Stomach (tissue), 9 donors: ENCODE results near the gene KCTD16. TPM values are rescaled to one million over a fixed set of nuclear protein-coding genes. Genes with fewer than 3 reads are reported as not detected.

Experiments
- DNase-seq, 2 donors: peaks; one replicate each; pipeline versions ENCODE4 v3.0.0 to v3.0.0-alpha.2; 2013 to 2019
- H3K27ac ChIP-seq, 5 donors: fragments of 200-600 bp in 4 of 5; sonication (generic) in 4 of 5; one replicate each; pipeline ENCODE4 v1.5.1; 2013 to 2019; ENCODE audit warnings: mild to moderate bottlenecking in 1 of 5, moderate library complexity in 1 of 5
- H3K27me3 ChIP-seq, 3 donors: fragments of 200-600 bp; sonication (generic); one replicate each; pipeline ENCODE4 v1.5.1; 2017 to 2019; ENCODE audit warnings: mixed run types in 1 of 3
- H3K36me3 ChIP-seq, 4 donors: fragments of 200-600 bp; sonication (generic); 1 replicate in 3 of 4; 2 replicates in 1 of 4; pipeline ENCODE4 v1.5.1; 2016 to 2019
- H3K4me1 ChIP-seq, 4 donors: fragments of 200-600 bp; sonication (generic); one replicate each; pipeline ENCODE4 v1.5.1; 2016 to 2019
- H3K4me3 ChIP-seq, 4 donors: fragments of 200-600 bp; sonication (generic) in 3 of 4; one replicate each; pipeline ENCODE4 v1.5.1; 2016 to 2019; ENCODE audit warnings: mild to moderate bottlenecking in 1 of 4
- H3K9me3 ChIP-seq, 4 donors: fragments of 200-600 bp; sonication (generic); one replicate each; pipeline ENCODE4 v1.5.1; 2016 to 2019
- EP300 ChIP-seq: sonication (generic); formaldehyde crosslinking; IDR thresholded peaks from one replicate; pipeline ENCODE4 v1.6.1; 2017; ENCODE audit warnings: antibody characterized with exemption
- POLR2A ChIP-seq, 4 donors: fragments of 450-650 bp; IDR thresholded peaks; one replicate each; pipeline ENCODE4 v1.6.1; 2016; ENCODE audit warnings: antibody characterized with exemption in 4 of 4, control low read depth in 2 of 4, mild to moderate bottlenecking in 1 of 4, moderate library complexity in 1 of 4
- POLR2AphosphoS5 ChIP-seq, 3 donors: sonication (generic); formaldehyde crosslinking; IDR thresholded peaks; one replicate each; pipeline ENCODE4 v1.6.1; 2016; ENCODE audit warnings: antibody characterized with exemption in 3 of 3
- WGBS, 5 donors: extraction: QIAGEN DNeasy Blood & Tissue Kit in 3 of 5; methylation state at CpG; one replicate each; pipeline versions ENCODE4 v1.1.5 to v1.1.7; 2013 to 2018; 5-methylcytosine and 5-hydroxymethylcytosine counted together
- intact Hi-C: fragments of 100-400 bp; cut with DNase I; formaldehyde crosslinking; loops from one replicate; pipeline ENCODE4 v1.15.1; 2023; ENCODE audit warnings: low total_unique reads
- polyA plus RNA-seq, 3 donors: library from polyadenylated mRNA; stranded (reverse); fragments of 200-250 nt; gene quantifications; one replicate each; pipeline ENCODE4 v1.2.3, GENCODE V29; 2013
- total RNA-seq, 5 donors: library from RNA; depleted of rRNA; stranded (reverse); fragments of >200 nt; gene quantifications; one replicate each; pipeline versions ENCODE4 v1.1.0 to v1.2.3, GENCODE V29; 2014 to 2016
- TF ChIP-seq, protein P1 (sequence below), 7 experiments: fragments of 450-650 bp in 4 of 7; fragments of 200-600 bp in 3 of 7; sonication (generic) in 3 of 7; IDR thresholded peaks; one replicate each; pipeline ENCODE4 v1.5.1; 2016 to 2019; ENCODE audit warnings: antibody characterized with exemption in 7 of 7, control low read depth in 2 of 7, mild to moderate bottlenecking in 1 of 7
- donor health status: healthy with polysubstance abuse.
- donor health status: Bipolar disorder and iron deficiency.
- donor health status: healthy.

The KCTD16 gene
- total and polyA plus RNA-seq, 8 donors: under 0.01 to 1.8 (median under 0.01) TPM; not detected in 4

DNA sequence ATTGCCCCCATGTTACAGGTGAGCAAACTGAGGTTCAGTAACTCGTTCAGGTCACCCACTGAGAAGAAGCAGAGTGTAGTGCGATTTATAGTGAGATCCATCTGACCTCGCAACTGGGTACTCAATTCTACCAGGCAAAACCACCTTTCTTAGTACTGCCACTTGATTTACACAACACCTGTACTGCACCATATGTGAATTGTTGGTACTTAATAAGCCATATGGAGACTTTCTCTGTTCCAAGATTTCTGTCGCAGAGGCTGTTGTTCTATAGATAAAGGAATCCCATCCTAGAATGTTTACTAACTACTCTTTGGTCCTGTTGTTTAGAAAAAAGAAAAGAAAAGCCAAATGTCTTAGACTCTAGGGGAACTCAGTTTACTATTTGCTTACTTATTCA lies 287.5 kb downstream of the KCTD16 start:
- Histone ChIP-seq H3K27me3 (no peaks in the 10 kb centered on the region), H3K36me3 (no peaks in the 10 kb centered on the region), H3K4me1 (no peaks in the 10 kb centered on the region), H3K9me3 (no peaks in the 10 kb centered on the region), H3K27ac (no peak overlapping the region), H3K4me3 (no peak overlapping the region)
- 86 to 91% (median 88%) methylated on average over 4 of the region's 4 CpGs for WGBS, 5 donors
- TF ChIP-seq EP300: no peak
- TF ChIP-seq, protein P1, sequence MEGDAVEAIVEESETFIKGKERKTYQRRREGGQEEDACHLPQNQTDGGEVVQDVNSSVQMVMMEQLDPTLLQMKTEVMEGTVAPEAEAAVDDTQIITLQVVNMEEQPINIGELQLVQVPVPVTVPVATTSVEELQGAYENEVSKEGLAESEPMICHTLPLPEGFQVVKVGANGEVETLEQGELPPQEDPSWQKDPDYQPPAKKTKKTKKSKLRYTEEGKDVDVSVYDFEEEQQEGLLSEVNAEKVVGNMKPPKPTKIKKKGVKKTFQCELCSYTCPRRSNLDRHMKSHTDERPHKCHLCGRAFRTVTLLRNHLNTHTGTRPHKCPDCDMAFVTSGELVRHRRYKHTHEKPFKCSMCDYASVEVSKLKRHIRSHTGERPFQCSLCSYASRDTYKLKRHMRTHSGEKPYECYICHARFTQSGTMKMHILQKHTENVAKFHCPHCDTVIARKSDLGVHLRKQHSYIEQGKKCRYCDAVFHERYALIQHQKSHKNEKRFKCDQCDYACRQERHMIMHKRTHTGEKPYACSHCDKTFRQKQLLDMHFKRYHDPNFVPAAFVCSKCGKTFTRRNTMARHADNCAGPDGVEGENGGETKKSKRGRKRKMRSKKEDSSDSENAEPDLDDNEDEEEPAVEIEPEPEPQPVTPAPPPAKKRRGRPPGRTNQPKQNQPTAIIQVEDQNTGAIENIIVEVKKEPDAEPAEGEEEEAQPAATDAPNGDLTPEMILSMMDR (IDR thresholded peaks at IDR 0.05): no peak
- no peak for TF ChIP-seq POLR2A (IDR thresholded peaks at IDR 0.05)
- TF ChIP-seq POLR2AphosphoS5 (IDR thresholded peaks at IDR 0.05): no peak
- no peak for DNase-seq
- intact Hi-C loops: no loop called here

DNA sequence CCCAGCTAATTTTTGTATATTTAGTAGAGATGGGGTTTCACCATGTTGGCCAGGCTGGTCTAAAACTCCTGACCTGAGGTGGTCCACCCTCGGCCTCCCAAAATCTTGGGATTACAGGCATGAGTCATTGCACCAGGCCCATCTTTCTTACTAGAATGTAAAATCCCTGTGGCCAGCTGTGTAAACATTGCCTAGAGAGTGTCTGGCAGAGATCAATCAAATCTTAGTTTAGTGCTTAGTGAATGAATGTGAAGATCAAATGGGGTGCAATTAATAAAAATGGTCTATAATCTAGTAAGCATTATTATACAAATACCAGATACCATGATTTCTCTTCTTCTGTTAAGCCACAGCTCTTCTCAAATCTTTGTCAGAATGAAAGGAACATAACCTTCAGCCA lies 289.9 kb downstream of the KCTD16 start:
- Histone ChIP-seq H3K4me3 (no peak overlapping the region), H3K36me3 (no peaks in the 10 kb centered on the region), H3K27me3 (no peaks in the 10 kb centered on the region), H3K4me1 (no peaks in the 10 kb centered on the region), H3K27ac (no peak overlapping the region), H3K9me3 (no peaks in the 10 kb centered on the region)
- TF ChIP-seq EP300 (no peak), POLR2A (IDR thresholded peaks at IDR 0.05) (no peak)
- DNase-seq: no peak
- WGBS, 5 donors: 32 to 46% (median 39%) methylated on average over 1 of the region's 1 CpG
- intact Hi-C loops: no loop called here

DNA sequence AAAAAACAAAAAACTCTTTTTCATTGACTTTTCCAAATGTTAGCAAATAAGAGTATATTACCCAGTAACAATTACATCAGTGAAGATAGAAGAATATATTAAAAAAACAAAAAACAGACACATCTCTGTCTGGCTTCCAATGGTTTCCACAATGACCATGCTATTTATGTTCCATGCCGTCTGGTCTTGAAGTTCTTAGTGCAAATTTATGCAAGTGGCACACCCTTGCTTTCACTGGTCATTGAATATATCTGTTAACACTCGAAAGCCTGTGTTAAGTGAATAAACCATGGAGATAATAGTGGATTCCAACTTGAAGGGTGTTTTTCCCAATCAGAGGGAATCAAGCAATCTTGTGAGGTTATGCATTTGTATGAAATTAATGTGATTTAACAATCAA lies 291.9 kb downstream of the KCTD16 start:
- TF ChIP-seq, protein P1 (IDR thresholded peaks at IDR 0.05): no peak
- TF ChIP-seq POLR2A (IDR thresholded peaks at IDR 0.05) (no peak), POLR2AphosphoS5 (IDR thresholded peaks at IDR 0.05) (no peak)
- no peaks in the 10 kb centered on the region for H3K9me3 ChIP-seq
- intact Hi-C loops: no loop called here
- no peaks in the 10 kb centered on the region for H3K36me3 ChIP-seq
- no peak for DNase-seq
- no peak overlapping the region for H3K27ac ChIP-seq
- H3K4me1 ChIP-seq: no peaks in the 10 kb centered on the region
- 51 to 83% (median 68%) methylated on average over 2 of the region's 2 CpGs for WGBS, 5 donors
- no peak overlapping the region for H3K4me3 ChIP-seq
- no peaks in the 10 kb centered on the region for H3K27me3 ChIP-seq

DNA sequence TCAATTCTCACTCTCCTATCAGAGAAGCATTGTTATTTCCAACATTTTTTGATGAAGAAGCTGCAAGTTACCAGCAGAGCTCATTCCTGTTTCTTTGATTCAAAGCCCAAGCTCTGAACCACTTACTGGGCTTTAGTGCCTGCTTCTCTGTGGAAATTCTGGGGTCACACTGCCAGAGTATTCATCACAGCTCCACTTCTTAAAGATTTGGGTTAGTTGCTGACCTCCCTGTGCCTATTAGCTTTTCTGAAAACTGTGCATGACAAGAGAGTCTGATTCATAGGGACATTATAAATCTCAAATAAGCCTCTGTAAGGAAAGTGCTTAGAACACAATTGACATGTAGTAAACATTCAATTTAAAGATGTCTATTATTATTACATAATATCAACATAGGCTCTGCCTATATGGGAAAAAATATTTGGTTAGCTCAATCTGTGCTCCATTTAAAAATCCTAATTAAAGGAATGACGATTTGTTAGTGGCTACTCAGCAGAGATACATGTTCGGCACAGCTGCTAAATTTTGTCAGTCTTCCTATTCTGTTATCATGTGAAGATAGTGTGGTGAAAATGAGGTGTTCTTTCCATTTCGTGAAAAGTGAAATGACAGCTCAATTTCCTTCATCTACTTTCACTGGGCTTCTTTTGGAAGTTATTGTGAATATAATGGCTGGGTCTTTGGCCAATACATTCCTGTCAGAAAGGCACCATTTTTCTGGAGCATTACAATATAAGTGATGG lies 293.0 kb downstream of the KCTD16 start:
- 62 to 80% (median 72%) methylated on average over 3 of the region's 3 CpGs for WGBS, 5 donors
- intact Hi-C loops: no loop called here
- TF ChIP-seq, protein P1 (IDR thresholded peaks at IDR 0.05): no peak
- TF ChIP-seq EP300: no peak
- no peak for TF ChIP-seq POLR2AphosphoS5 (IDR thresholded peaks at IDR 0.05)
- TF ChIP-seq POLR2A (IDR thresholded peaks at IDR 0.05): no peak
- Histone ChIP-seq H3K4me1 (no peaks in the 10 kb centered on the region), H3K27me3 (no peaks in the 10 kb centered on the region), H3K36me3 (no peaks in the 10 kb centered on the region), H3K9me3 (no peaks in the 10 kb centered on the region), H3K4me3 (no peak overlapping the region), H3K27ac (no peak overlapping the region)
- no peak for DNase-seq

DNA sequence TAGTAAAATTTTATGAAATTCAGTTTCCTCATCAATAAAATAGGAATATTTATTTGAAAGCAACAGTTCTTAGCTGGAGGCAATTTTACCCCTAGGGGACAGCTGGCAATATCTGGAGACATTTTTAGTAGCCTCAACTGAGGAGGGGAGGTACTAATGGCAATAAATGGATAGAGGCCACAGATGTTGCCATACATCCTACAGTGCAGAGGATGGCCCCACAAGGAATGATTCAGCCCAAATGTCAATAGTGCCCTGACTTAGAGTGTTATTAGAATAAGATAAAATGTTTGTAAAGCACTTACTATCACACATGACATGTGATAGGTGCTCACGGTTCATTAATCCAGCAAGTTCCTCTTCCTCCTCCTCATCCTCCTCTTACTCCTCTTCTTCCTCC lies 293.6 kb downstream of the KCTD16 start:
- no peaks in the 10 kb centered on the region for H3K9me3 ChIP-seq
- intact Hi-C loops: no loop called here
- H3K4me1 ChIP-seq: no peaks in the 10 kb centered on the region
- H3K4me3 ChIP-seq: no peak overlapping the region
- DNase-seq: no peak
- TF ChIP-seq POLR2AphosphoS5 (IDR thresholded peaks at IDR 0.05) (no peak), EP300 (no peak), POLR2A (IDR thresholded peaks at IDR 0.05) (no peak)
- TF ChIP-seq, protein P1 (IDR thresholded peaks at IDR 0.05): no peak
- no peak overlapping the region for H3K27ac ChIP-seq
- H3K27me3 ChIP-seq: no peaks in the 10 kb centered on the region
- H3K36me3 ChIP-seq: no peaks in the 10 kb centered on the region
- 52 to 71% (median 54%) methylated on average over 1 of the region's 1 CpG for WGBS, 5 donors
